ENCODE data around the gene ETDA.

The ETDA gene

GRCh38 chrX:135295238-135295943 is 43.5 kb downstream of the ETDA start:
- peak overlapping the region; percentile 89 for H3K4me3 Mint-ChIP-seq
- ATAC-seq (replicated peaks) (peak; percentile 99), DNase-seq (peak; percentile 42 to 54 (median 45))
- no peaks in the 10 kb centered on the region for H3K27me3 Mint-ChIP-seq
- H3K4me1 Mint-ChIP-seq (ENCODE audit: low read depth in 2 of 2): peaks cover 7 to 11% of the 10 kb centered on the region in 2 donors
- H3K27ac Mint-ChIP-seq: peak overlapping the region; percentile 89
- H3K36me3 Mint-ChIP-seq (ENCODE audit: insufficient read depth): peaks cover 9% of the 10 kb centered on the region
- H3K9me3 Mint-ChIP-seq: no peaks in the 10 kb centered on the region

DNA sequence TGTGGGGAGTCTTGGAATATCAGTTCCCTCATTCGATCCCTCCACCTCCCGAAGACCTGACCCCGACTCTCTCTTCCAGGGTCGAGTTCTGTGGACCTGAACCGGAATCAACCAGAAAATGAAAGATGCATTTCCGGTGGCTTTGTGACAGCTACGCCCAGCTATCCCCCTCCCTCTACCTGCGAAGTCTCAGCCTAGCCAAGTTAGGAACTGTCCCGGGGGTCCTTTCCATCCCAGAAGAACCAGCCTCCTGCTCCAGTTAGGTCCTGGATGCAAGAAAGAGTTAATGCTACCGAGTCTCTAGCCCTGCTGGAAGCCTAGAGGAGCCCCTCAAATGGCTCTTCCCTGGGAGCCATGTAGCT is 44.1 kb downstream of the ETDA start:
- DNase-seq: no peak

DNA sequence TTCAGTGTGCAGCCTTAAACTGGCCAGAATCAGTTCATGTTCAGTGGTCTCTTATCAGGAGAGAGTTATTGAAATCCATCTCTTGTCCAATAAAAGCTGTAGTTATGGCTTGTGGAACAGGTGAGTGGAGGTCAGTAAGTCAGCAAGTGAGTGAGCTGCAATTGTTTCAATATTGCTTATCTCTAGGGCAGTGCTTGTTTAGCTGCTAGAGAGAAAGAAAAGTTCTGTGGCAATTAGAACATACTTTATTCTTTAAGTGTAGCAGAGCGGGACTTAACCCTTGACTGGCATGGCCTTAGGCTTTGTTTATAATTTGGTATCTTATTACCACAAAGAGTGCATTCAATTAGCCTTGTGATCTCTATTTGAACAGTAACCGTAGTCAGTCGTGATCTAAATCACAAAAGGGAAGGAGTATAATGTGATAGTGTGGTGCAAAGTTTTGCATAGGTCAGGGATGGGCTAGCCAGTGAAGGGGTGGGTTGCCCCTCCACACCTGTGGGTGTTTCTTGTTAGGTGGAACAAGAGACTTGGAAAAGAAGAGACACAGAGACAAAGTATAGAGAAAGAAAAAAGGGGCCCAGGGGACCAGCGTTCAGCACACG is 50.5 kb downstream of the ETDA start:
- DNase-seq: no peak
- Mint-ChIP-seq H3K27ac (peak overlapping the region in 1 of 2 donors; percentile 29), H3K4me3 (no peak overlapping the region), H3K27me3 (no peaks in the 10 kb centered on the region), H3K9me3 (no peaks in the 10 kb centered on the region), H3K36me3 (ENCODE audit: insufficient read depth) (no peaks in the 10 kb centered on the region), H3K4me1 (ENCODE audit: low read depth in 2 of 2) (peaks cover 7 to 10% of the 10 kb centered on the region in 2 donors)
- ATAC-seq (replicated peaks): no peak

More for the DNA sequence above, 44.1 kb downstream of the ETDA start:
- Mint-ChIP-seq H3K4me3 (peak overlapping the region; percentile 89), H3K4me1 (ENCODE audit: low read depth in 2 of 2) (peaks cover 7 to 11% of the 10 kb centered on the region in 2 donors), H3K9me3 (no peaks in the 10 kb centered on the region), H3K27ac (peak overlapping the region; percentile 89), H3K36me3 (ENCODE audit: insufficient read depth) (peaks cover 9% of the 10 kb centered on the region), H3K27me3 (no peaks in the 10 kb centered on the region)
- ATAC-seq (replicated peaks): peak; percentile 62

Measured in effector memory CD8-positive, alpha-beta T cell (primary cell).